ENCODE results near the gene ASCC3.
"Not testable (repeated sequence)": the region's sequence is repeated elsewhere in the genome, so short reads cannot be mapped to it uniquely, and the experiment has no call there.

The ASCC3 gene

GRCh38 chr6:100880853-100881706 lies at the start of gene ASCC3:
Gene ASCC3, minus strand, starts transcription at chr6:100881329. Its CDS starts 13,332 bp downstream, at chr6:100867997.
- DNase-seq: peak; percentile 89

GRCh38 chr6:100925749-100926148 lies 44.6 kb upstream of the ASCC3 start:
- no peak for DNase-seq

GRCh38 chr6:100924534-100925227 lies 43.6 kb upstream of the ASCC3 start:
- no peak for DNase-seq

- no peak for DNase-seq
Observed at GRCh38 chr6:100923481-100924165, 42.5 kb upstream of the ASCC3 start.

- DNase-seq: no peak
Observed at GRCh38 chr6:100920028-100920605, 39.0 kb upstream of the ASCC3 start.

GRCh38 chr6:100918152-100918551 lies 37.0 kb upstream of the ASCC3 start:
- DNase-seq: no peak

GRCh38 chr6:100915876-100916275 lies 34.7 kb upstream of the ASCC3 start:
- DNase-seq: no peak

- no peak for DNase-seq
Observed at GRCh38 chr6:100913400-100914276, 32.5 kb upstream of the ASCC3 start.

- DNase-seq: no peak
Observed at GRCh38 chr6:100906325-100906724, 25.2 kb upstream of the ASCC3 start.

GRCh38 chr6:100905067-100905466 lies 23.9 kb upstream of the ASCC3 start:
- DNase-seq: no peak

- no peak for DNase-seq
Observed at GRCh38 chr6:100904316-100904715, 23.2 kb upstream of the ASCC3 start.

GRCh38 chr6:100901582-100901981 lies 20.5 kb upstream of the ASCC3 start:
- no peak for DNase-seq

- no peak for DNase-seq
Observed at GRCh38 chr6:100899202-100899601, 18.1 kb upstream of the ASCC3 start.

GRCh38 chr6:100897671-100898070 lies 16.5 kb upstream of the ASCC3 start:
- DNase-seq: no peak

- no peak for DNase-seq
Observed at GRCh38 chr6:100893743-100894142, 12.6 kb upstream of the ASCC3 start.

- no peak for DNase-seq
Observed at GRCh38 chr6:100892693-100893092, 11.6 kb upstream of the ASCC3 start.

- no peak for DNase-seq
Observed at GRCh38 chr6:100892116-100892515, 11.0 kb upstream of the ASCC3 start.

- no peak for DNase-seq
Observed at GRCh38 chr6:100891079-100891478, 9.9 kb upstream of the ASCC3 start.

GRCh38 chr6:100890646-100891045 lies 9.5 kb upstream of the ASCC3 start:
- DNase-seq: not testable (repeated sequence)

GRCh38 chr6:100889351-100889750 lies 8.2 kb upstream of the ASCC3 start:
- no peak for DNase-seq

GRCh38 chr6:100886076-100886475 lies 4.9 kb upstream of the ASCC3 start:
- DNase-seq: no peak

- no peak for DNase-seq
Observed at GRCh38 chr6:100883347-100883746, 2.2 kb upstream of the ASCC3 start.
